Hepatocyte (in vitro differentiated cells): ENCODE results near the gene CYP3A7.

Source experiments
- EZH2 ChIP-seq: fragments of 200-600 bp; sonication (generic); IDR thresholded peaks from 2 replicates; pipeline ENCODE4 v1.6.1; 2016; ENCODE audit warnings: antibody characterized with exemption, mild to moderate bottlenecking, borderline replicate concordance
- EZH2phosphoT487 ChIP-seq: fragments of 200-600 bp; sonication (generic); IDR thresholded peaks from one replicate; pipeline ENCODE4 v1.6.1; 2018; ENCODE audit warnings: antibody characterized with exemption, mild to moderate bottlenecking, low read depth, moderate library complexity; ENCODE audit not compliant: unreplicated experiment, severe bottlenecking
- TF ChIP-seq, protein P1 (sequence below): fragments of 200-600 bp; sonication (generic); IDR thresholded peaks from 2 replicates; pipeline ENCODE4 v1.5.1; 2016; ENCODE audit warnings: antibody characterized with exemption, mild to moderate bottlenecking; ENCODE audit not compliant: poor library complexity

DNA sequence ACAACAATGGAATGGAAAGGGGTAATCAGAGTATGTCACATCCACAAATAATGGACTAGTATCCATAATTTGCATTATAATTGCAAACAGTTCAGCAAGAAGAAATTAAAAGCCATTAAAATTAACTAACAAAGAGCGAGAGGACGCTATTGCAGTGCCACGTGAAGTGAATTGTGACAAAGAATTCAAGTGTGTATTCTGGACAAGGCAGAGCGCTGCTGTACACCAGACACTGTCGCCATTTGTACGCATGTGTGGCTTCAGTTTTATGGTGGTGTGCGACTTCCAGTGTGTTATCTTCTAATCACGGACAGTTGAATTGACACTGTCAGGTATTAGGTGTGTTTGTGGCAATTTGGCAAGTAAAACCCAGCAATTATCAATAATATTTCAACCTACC lies 66.5 kb downstream of the CYP3A7 start:
- no peak for TF ChIP-seq EZH2
- TF ChIP-seq, protein P1, sequence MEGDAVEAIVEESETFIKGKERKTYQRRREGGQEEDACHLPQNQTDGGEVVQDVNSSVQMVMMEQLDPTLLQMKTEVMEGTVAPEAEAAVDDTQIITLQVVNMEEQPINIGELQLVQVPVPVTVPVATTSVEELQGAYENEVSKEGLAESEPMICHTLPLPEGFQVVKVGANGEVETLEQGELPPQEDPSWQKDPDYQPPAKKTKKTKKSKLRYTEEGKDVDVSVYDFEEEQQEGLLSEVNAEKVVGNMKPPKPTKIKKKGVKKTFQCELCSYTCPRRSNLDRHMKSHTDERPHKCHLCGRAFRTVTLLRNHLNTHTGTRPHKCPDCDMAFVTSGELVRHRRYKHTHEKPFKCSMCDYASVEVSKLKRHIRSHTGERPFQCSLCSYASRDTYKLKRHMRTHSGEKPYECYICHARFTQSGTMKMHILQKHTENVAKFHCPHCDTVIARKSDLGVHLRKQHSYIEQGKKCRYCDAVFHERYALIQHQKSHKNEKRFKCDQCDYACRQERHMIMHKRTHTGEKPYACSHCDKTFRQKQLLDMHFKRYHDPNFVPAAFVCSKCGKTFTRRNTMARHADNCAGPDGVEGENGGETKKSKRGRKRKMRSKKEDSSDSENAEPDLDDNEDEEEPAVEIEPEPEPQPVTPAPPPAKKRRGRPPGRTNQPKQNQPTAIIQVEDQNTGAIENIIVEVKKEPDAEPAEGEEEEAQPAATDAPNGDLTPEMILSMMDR = no peak
- no peak for TF ChIP-seq EZH2phosphoT487
